Neural cell (in vitro differentiated cells): ENCODE data around the gene KCNQ1OT1. TPM values are rescaled to one million over a fixed set of nuclear protein-coding genes. Genes with fewer than 3 reads are reported as not detected.

Experiments
- H2AFZ ChIP-seq: fragments of 200-600, 300-800 bp; sonication (generic), shearing (Covaris generic); 2 replicates; pipeline ENCODE4 v1.6.0; 2014; ENCODE audit warnings: low read depth, mild to moderate bottlenecking, antibody characterized with exemption, low read length, moderate library complexity
- H3F3A ChIP-seq: fragments of 200-600 bp; shearing (Covaris generic); 2 replicates; pipeline ENCODE4 v1.6.1; 2016; ENCODE audit warnings: mild to moderate bottlenecking, moderate library complexity, mixed read lengths, antibody characterized with exemption, low read length; ENCODE audit not compliant: insufficient read depth, poor library complexity, severe bottlenecking
- H3K27ac ChIP-seq: fragments of 200-600, 300-800 bp; sonication (generic), shearing (Covaris generic); 2 replicates; pipeline ENCODE4 v1.5.1; 2014; ENCODE audit warnings: mild to moderate bottlenecking, low read length, moderate library complexity
- H3K27me3 ChIP-seq: fragments of 300-800, 200-600 bp; sonication (generic), shearing (Covaris generic); 2 replicates; pipeline ENCODE4 v1.6.0; 2014; ENCODE audit warnings: mild to moderate bottlenecking, low read depth, low read length, moderate library complexity; ENCODE audit not compliant: insufficient read depth
- H3K36me3 ChIP-seq: fragments of 300-800, 200-600 bp; sonication (generic), shearing (Covaris generic); 2 replicates; pipeline ENCODE4 v1.5.1; 2014; ENCODE audit warnings: mild to moderate bottlenecking, antibody characterized with exemption, low read length, moderate library complexity; ENCODE audit not compliant: insufficient read depth
- H3K4me2 ChIP-seq: fragments of 300-800, 200-600 bp; sonication (generic), shearing (Covaris generic); 2 replicates; pipeline ENCODE4 v1.6.0; 2014; ENCODE audit warnings: mild to moderate bottlenecking, low read length
- H3K4me3 ChIP-seq: fragments of 300-800, 200-600 bp; sonication (generic), shearing (Covaris generic); 2 replicates; pipeline ENCODE4 v1.5.1; 2014; ENCODE audit warnings: mild to moderate bottlenecking, low read length, moderate library complexity
- H3K79me2 ChIP-seq: fragments of 200-600 bp; shearing (Covaris generic); replicated peaks from 2 replicates; pipeline ENCODE4 v1.6.0; 2014; ENCODE audit warnings: mild to moderate bottlenecking, low read length, moderate library complexity; ENCODE audit not compliant: insufficient read depth
- H3K9ac ChIP-seq: fragments of 300-800, 200-600 bp; sonication (generic), shearing (Covaris generic); 2 replicates; pipeline ENCODE4 v1.6.1; 2016; ENCODE audit warnings: mild to moderate bottlenecking, low read length, mixed read lengths
- H3K9me2 ChIP-seq: fragments of 200-600 bp; shearing (Covaris generic); 2 replicates; pipeline ENCODE4 v1.6.1; 2016; ENCODE audit warnings: mild to moderate bottlenecking, low read length, mixed read lengths; ENCODE audit not compliant: insufficient read depth
- H3K9me3 ChIP-seq: fragments of 200-600, 300-800 bp; sonication (generic), shearing (Covaris generic); 2 replicates; pipeline ENCODE4 v1.6.1; 2016; ENCODE audit warnings: mild to moderate bottlenecking, mixed run types, low read length, moderate library complexity, mixed read lengths
- H4K20me1 ChIP-seq: fragments of 200-600 bp; shearing (Covaris generic); 2 replicates; pipeline ENCODE4 v1.6.1; 2016; ENCODE audit warnings: mild to moderate bottlenecking, mixed run types; ENCODE audit not compliant: insufficient read depth
- EP300 ChIP-seq: fragments of 450-650 bp; conservative IDR thresholded peaks from 2 replicates; pipeline ENCODE4 v1.6.1; 2014; ENCODE audit warnings: antibody characterized with exemption, mild to moderate bottlenecking, moderate library complexity; ENCODE audit not compliant: poor library complexity, severe bottlenecking
- EZH2 ChIP-seq: fragments of 200-600, 300-800 bp; shearing (Covaris generic), sonication (generic); IDR thresholded peaks from 2 replicates; pipeline ENCODE4 v1.6.1; 2014; ENCODE audit warnings: antibody characterized with exemption, low read length, borderline replicate concordance, mild to moderate bottlenecking; ENCODE audit not compliant: insufficient read depth, poor library complexity, severe bottlenecking
- MXI1 ChIP-seq: fragments of 450-650 bp; conservative IDR thresholded peaks from 2 replicates; pipeline ENCODE4 v1.6.1; 2014; ENCODE audit warnings: antibody characterized with exemption, mild to moderate bottlenecking; ENCODE audit not compliant: poor library complexity, severe bottlenecking
- POLR2AphosphoS5 ChIP-seq: IDR thresholded peaks from 2 replicates; pipeline ENCODE4 v1.6.1; 2012
- RAD21 ChIP-seq: fragments of 450-650 bp; conservative IDR thresholded peaks from 2 replicates; pipeline ENCODE4 v1.6.1; 2014; ENCODE audit warnings: antibody characterized with exemption, mild to moderate bottlenecking, moderate library complexity
- SMC3 ChIP-seq: fragments of 450-650 bp; conservative IDR thresholded peaks from 2 replicates; pipeline ENCODE4 v1.6.1; 2014; ENCODE audit warnings: antibody characterized with exemption, mild to moderate bottlenecking, moderate library complexity; ENCODE audit not compliant: poor library complexity
- TAF1 ChIP-seq: IDR thresholded peaks from 2 replicates; pipeline ENCODE4 v1.6.1; 2012; ENCODE audit warnings: low read depth
- polyA plus RNA-seq: library from polyadenylated mRNA; depleted of rRNA; stranded (reverse); fragments of >200 nt; gene quantifications from 2 replicates; pipeline ENCODE4 v1.2.3, GENCODE V29; 2014
- TF ChIP-seq, protein P1 (sequence below): IDR thresholded peaks from 2 replicates; pipeline ENCODE4 v1.6.1; 2012; ENCODE audit warnings: borderline replicate concordance
- TF ChIP-seq, protein P2 (sequence below): fragments of 450-650 bp; IDR thresholded peaks from 2 replicates; pipeline ENCODE4 v1.5.1; 2014; ENCODE audit warnings: antibody characterized with exemption, mild to moderate bottlenecking, moderate library complexity; ENCODE audit not compliant: poor library complexity, severe bottlenecking

Gene KCNQ1OT1
- polyA plus RNA-seq, 1 donor from 2014 or later: 0.12 TPM

DNA sequence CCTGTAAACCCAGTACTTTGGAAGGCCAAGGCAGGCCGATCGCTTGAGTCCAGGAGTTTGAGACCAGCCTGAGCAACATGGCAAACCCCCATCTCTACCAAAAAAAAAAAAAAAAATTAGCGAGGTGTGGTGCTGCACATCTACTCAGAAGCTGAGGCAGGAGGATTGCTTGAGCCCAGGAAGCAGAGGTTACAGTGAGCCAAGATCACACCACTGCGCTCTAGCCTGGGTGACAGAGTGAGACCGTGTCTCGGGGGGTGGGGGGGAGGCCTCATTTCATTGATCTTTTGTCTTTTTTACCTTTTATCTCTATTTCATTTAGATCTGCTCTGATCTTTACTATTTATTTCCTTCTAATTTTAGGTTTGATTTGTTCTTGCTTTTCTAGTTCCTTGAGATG is 51.8 kb downstream of the KCNQ1OT1 start:
- TF ChIP-seq, protein P1, sequence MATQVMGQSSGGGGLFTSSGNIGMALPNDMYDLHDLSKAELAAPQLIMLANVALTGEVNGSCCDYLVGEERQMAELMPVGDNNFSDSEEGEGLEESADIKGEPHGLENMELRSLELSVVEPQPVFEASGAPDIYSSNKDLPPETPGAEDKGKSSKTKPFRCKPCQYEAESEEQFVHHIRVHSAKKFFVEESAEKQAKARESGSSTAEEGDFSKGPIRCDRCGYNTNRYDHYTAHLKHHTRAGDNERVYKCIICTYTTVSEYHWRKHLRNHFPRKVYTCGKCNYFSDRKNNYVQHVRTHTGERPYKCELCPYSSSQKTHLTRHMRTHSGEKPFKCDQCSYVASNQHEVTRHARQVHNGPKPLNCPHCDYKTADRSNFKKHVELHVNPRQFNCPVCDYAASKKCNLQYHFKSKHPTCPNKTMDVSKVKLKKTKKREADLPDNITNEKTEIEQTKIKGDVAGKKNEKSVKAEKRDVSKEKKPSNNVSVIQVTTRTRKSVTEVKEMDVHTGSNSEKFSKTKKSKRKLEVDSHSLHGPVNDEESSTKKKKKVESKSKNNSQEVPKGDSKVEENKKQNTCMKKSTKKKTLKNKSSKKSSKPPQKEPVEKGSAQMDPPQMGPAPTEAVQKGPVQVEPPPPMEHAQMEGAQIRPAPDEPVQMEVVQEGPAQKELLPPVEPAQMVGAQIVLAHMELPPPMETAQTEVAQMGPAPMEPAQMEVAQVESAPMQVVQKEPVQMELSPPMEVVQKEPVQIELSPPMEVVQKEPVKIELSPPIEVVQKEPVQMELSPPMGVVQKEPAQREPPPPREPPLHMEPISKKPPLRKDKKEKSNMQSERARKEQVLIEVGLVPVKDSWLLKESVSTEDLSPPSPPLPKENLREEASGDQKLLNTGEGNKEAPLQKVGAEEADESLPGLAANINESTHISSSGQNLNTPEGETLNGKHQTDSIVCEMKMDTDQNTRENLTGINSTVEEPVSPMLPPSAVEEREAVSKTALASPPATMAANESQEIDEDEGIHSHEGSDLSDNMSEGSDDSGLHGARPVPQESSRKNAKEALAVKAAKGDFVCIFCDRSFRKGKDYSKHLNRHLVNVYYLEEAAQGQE: no peak
- TF ChIP-seq EZH2 (no peak), RAD21 (no peak), MXI1 (no peak), SMC3 (no peak), TAF1 (no peak), EP300 (no peak)
- H3K9me3 ChIP-seq: peaks cover 19% of the 10 kb centered on the region
- no peaks in the 10 kb centered on the region for H3F3A ChIP-seq

DNA sequence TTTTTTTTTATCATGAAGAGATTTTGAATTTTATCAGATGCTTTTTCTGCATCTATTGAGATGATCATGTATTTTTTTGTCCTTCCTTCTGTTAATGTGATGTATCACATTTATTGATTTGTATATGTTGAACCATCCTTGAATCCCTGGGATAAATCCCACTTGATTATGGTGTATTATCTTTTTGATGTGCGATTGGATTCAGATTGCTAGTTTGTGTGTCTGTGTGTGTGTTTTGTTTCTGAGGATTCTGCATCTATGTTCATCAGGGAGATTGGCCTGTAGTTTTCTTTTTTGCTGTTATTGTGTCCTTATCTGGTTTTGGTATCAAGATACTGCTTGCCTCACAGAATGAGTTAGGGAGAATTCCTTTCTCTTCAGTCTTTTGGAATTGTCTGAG is 52.6 kb downstream of the KCNQ1OT1 start:
- Histone ChIP-seq H3F3A (no peaks in the 10 kb centered on the region), H4K20me1 (no peaks in the 10 kb centered on the region), H3K79me2 (no peaks in the 10 kb centered on the region), H3K9me2 (no peaks in the 10 kb centered on the region), H3K27ac (no peak overlapping the region), H3K4me2 (no peak overlapping the region), H3K36me3 (no peaks in the 10 kb centered on the region), H3K4me3 (no peak overlapping the region), H3K27me3 (no peaks in the 10 kb centered on the region), H3K9ac (no peak overlapping the region), H3K9me3 (peaks cover 19% of the 10 kb centered on the region), H2AFZ (no peak overlapping the region)
- TF ChIP-seq EP300 (no peak), EZH2 (no peak), SMC3 (no peak), POLR2AphosphoS5 (no peak), TAF1 (no peak), MXI1 (no peak), RAD21 (no peak)
- TF ChIP-seq, protein P1: no peak
- TF ChIP-seq, protein P2, sequence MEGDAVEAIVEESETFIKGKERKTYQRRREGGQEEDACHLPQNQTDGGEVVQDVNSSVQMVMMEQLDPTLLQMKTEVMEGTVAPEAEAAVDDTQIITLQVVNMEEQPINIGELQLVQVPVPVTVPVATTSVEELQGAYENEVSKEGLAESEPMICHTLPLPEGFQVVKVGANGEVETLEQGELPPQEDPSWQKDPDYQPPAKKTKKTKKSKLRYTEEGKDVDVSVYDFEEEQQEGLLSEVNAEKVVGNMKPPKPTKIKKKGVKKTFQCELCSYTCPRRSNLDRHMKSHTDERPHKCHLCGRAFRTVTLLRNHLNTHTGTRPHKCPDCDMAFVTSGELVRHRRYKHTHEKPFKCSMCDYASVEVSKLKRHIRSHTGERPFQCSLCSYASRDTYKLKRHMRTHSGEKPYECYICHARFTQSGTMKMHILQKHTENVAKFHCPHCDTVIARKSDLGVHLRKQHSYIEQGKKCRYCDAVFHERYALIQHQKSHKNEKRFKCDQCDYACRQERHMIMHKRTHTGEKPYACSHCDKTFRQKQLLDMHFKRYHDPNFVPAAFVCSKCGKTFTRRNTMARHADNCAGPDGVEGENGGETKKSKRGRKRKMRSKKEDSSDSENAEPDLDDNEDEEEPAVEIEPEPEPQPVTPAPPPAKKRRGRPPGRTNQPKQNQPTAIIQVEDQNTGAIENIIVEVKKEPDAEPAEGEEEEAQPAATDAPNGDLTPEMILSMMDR: no peak

More for the DNA sequence above, 51.8 kb downstream of the KCNQ1OT1 start:
- Histone ChIP-seq H3K27ac (no peak overlapping the region), H3K27me3 (no peaks in the 10 kb centered on the region), H3K4me2 (no peak overlapping the region), H3K79me2 (no peaks in the 10 kb centered on the region), H3K9me2 (no peaks in the 10 kb centered on the region), H3K4me3 (no peak overlapping the region), H3K36me3 (no peaks in the 10 kb centered on the region), H4K20me1 (no peaks in the 10 kb centered on the region), H3K9ac (no peak overlapping the region), H2AFZ (no peak overlapping the region)
